ENCODE results near the gene B3GAT1. TPM values are rescaled to one million over a fixed set of nuclear protein-coding genes. Genes with fewer than 3 reads are reported as not detected.
"Not testable (repeated sequence)": the region's sequence is repeated elsewhere in the genome, so short reads cannot be mapped to it uniquely, and the experiment has no call there.

The B3GAT1 gene
- total RNA-seq, 4 donors from 2014 or later = 0.13 to 0.66 (median 0.35) TPM

DNA sequence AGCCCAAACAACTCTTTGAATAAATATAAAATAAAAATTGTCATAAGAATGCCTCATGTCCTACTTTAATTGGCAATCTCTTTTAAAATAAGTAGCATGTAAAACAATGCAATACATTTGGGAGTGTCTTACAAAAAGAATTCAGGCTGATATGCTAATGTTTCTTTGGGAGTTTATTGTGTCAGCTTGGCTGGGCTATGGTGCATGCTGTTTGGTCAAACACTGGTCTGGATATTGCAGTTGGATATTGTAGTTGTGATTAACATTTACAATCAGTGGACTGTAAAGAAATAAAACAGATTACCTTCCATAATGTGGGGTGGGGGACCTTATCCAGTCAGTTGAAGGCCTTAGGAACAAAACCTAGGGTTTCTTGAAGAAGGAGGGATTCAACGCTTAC lies 37.0 kb upstream of the B3GAT1 start:
- no peak for DNase-seq (ENCODE audit: extremely low spot score)

GRCh38 chr11:134447696-134448095 lies 35.7 kb upstream of the B3GAT1 start:
- intact Hi-C loops (cut with DNase I) = no loop called here

More for the DNA sequence above, 37.0 kb upstream of the B3GAT1 start:
- intact Hi-C loops (cut with DNase I) = no loop called here
- Histone ChIP-seq H3K9me3 (no peaks in the 10 kb centered on the region), H3K4me1 (no peaks in the 10 kb centered on the region), H3K36me3 (no peaks in the 10 kb centered on the region), H3K4me3 (no peak overlapping the region), H3K27ac (replicated peaks in 1 of 4) (no peak overlapping the region), H3K27me3 (peaks cover 0 to 8% (median 0%) of the 10 kb centered on the region in 4 donors)
- TF ChIP-seq CTCF (IDR thresholded peaks at IDR 0.05) (no peak), POLR2AphosphoS5 (IDR thresholded peaks at IDR 0.05) (no peak), EP300 (IDR thresholded peaks at IDR 0.05) (no peak), POLR2A (IDR thresholded peaks at IDR 0.05; ENCODE audit: low read depth) (no peak)
- WGBS = 84% methylated on average over 1 of the region's 1 CpG

GRCh38 chr11:134445601-134446325 lies 33.7 kb upstream of the B3GAT1 start:
- H3K4me3 ChIP-seq = no peak overlapping the region
- peaks cover 0 to 24% (median 0%) of the 10 kb centered on the region in 4 donors for H3K27me3 ChIP-seq
- no peaks in the 10 kb centered on the region for H3K4me1 ChIP-seq
- WGBS = 82% methylated on average over 16 of the region's 16 CpGs
- no peak for DNase-seq (ENCODE audit: extremely low spot score)
- intact Hi-C loops (cut with DNase I) = no loop called here
- H3K27ac ChIP-seq (replicated peaks in 1 of 4) = no peak overlapping the region
- no peaks in the 10 kb centered on the region for H3K36me3 ChIP-seq
- no peaks in the 10 kb centered on the region for H3K9me3 ChIP-seq
- TF ChIP-seq POLR2AphosphoS5 (IDR thresholded peaks at IDR 0.05) (no peak), POLR2A (IDR thresholded peaks at IDR 0.05; ENCODE audit: low read depth) (no peak), CTCF (IDR thresholded peaks at IDR 0.05) (no peak), EP300 (IDR thresholded peaks at IDR 0.05) (no peak)

More at GRCh38 chr11:134447696-134448095, 35.7 kb upstream of the B3GAT1 start:
- no peak for DNase-seq (ENCODE audit: extremely low spot score)
- Histone ChIP-seq H3K27me3 (peaks cover 0 to 17% (median 0%) of the 10 kb centered on the region in 4 donors), H3K4me3 (no peak overlapping the region), H3K9me3 (no peaks in the 10 kb centered on the region), H3K4me1 (no peaks in the 10 kb centered on the region), H3K36me3 (no peaks in the 10 kb centered on the region), H3K27ac (replicated peaks in 1 of 4) (no peak overlapping the region)
- 91% methylated on average over 11 of the region's 27 CpGs for WGBS
- TF ChIP-seq CTCF (IDR thresholded peaks at IDR 0.05) (no peak), EP300 (IDR thresholded peaks at IDR 0.05) (no peak), POLR2AphosphoS5 (IDR thresholded peaks at IDR 0.05) (no peak), POLR2A (IDR thresholded peaks at IDR 0.05; ENCODE audit: low read depth) (no peak)

DNA sequence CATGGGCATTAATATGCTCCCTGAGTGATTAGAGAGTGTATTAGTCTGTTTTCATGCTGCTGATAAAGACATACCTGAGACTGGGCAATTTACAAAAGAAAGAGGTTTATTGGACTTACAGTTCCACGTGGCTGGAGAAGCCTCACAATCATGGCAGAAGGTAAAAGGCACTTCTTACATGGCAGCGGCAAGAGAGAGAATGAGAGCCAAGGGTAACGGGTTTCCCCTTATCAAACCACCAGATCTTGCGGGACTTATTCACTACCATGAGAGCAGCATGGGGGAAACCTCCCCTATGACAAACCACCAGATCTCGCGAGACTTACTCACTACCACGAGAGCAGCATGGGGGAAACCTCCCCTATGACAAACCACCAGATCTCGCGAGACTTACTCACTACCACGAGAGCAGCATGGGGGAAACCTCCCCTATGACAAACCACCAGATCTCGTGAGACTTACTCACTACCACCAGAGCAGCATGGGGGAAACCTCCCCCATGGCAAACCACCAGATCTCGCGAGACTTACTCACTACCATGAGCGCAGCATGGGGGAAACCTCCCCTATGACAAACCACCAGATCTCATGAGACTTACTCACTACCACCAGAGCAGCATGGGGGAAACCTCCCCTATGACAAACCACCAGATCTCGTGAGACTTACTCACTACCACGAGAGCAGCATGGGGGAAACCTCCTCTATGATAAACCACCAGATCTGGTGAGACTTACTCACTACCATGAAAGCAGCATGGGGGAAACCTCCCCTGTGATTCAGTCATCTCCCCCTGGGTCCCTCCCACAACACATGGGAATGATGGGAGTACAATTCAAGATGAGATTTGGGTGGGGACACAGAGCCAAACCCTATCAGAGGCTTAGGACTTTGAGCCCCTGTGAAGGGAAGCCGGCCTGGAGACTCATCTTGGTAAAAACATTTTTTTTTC lies 32.4 kb upstream of the B3GAT1 start:
- H3K4me3 ChIP-seq; DNase-seq (ENCODE audit: extremely low spot score); H3K27ac ChIP-seq (replicated peaks in 1 of 4); intact Hi-C loops (cut with DNase I); H3K4me1 ChIP-seq; H3K36me3 ChIP-seq; H3K9me3 ChIP-seq: not testable (repeated sequence)
- H3K27me3 ChIP-seq = peaks cover 0 to 24% (median 0%) of the 10 kb centered on the region in 4 donors
- WGBS = 81% methylated on average over 16 of the region's 17 CpGs

- Histone ChIP-seq H3K27ac (replicated peaks in 1 of 4) (no peak overlapping the region), H3K27me3 (peaks cover 0 to 29% (median 0%) of the 10 kb centered on the region in 4 donors), H3K4me3 (no peak overlapping the region), H3K4me1 (no peaks in the 10 kb centered on the region), H3K36me3 (no peaks in the 10 kb centered on the region), H3K9me3 (no peaks in the 10 kb centered on the region)
- DNase-seq (ENCODE audit: extremely low spot score) = no peak
- intact Hi-C loops (cut with DNase I) = no loop called here
- WGBS = 72% methylated on average over 6 of the region's 6 CpGs
- TF ChIP-seq CTCF (IDR thresholded peaks at IDR 0.05) = no peak
- TF ChIP-seq POLR2A (IDR thresholded peaks at IDR 0.05; ENCODE audit: low read depth) = no peak
- no peak for TF ChIP-seq EP300 (IDR thresholded peaks at IDR 0.05)
- TF ChIP-seq POLR2AphosphoS5 (IDR thresholded peaks at IDR 0.05) = no peak
Observed at GRCh38 chr11:134443246-134443645, 31.2 kb upstream of the B3GAT1 start.
